ELR (cell line): ENCODE data around the gene ST3GAL2.

Experiments
- DNase-seq: peaks from one replicate; pipeline ENCODE4 v3.0.0-alpha.2; 2015; ENCODE audit warnings: low read depth

The ST3GAL2 gene

DNA sequence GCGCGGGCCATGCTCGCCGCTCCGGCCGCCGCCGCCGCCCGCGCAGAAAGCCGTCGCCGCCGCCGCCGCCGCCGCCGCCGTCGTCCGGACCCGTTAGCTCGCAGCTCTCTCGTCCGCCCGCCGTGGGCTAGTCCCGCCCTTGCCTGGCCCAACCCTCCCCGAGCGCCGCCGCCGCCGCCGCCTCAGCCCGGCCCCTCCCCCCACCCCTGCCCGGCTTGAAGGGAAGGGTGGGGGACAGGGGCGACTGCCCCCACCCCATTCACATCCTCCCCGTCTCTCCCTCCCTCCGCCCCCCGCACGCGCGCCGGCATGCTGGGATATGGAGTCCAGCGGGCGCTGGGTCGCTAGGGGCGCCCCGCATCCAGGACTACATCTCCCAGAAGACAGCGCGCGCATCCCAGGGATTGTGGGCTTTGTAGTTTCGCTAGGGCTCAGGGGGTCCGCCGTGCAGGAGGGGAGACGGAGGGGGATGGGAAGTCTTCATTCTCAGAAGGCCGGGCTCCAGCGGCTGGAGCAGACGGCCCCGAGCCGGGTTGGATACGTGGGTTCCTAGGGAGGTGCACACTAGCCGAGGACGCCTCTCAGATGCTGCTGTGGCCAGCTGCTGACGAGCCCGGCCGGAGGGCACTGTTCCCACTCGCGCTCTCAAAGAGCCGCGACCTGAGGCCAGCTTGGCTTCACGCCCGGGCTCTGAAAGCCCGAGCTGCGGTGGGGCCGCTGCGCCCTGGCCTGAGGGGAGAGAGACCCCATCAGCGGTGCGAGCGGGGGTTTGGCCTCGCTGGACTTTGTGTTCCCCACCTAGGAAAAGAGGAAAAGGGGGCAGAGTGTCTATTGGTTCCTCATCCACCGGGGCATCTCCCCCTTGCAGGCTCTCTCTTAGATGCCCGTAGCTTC lies at the start of gene ST3GAL2:
Gene ST3GAL2 (minus strand): TSS at position 132 of the 894 bp plus-strand sequence. CDS start 40,570 bp downstream, outside the sequence.
- DNase-seq: peak; percentile 93

DNA sequence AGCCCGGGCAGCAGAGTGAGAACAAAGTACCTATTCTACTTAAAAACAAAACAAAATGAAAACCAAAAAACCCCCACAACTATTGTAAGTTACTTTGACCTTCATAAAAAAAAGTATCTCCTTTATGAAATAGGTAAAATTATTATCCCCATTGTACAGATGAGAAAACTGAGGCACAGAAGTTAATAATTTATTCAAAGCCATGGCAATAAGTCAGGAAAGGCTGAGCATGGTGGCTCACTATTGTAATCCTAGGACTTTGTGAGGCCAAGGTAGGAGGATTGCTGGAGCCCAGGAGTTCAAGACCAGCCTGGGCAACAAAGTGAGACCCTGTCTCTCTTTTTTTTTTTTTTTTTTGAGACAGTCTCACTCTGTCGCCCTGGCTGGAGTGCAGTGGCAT lies 46.0 kb upstream of the ST3GAL2 start:
- DNase-seq: no peak

- no peak for DNase-seq
Measured at GRCh38 chr16:70483426-70483825, 44.5 kb upstream of the ST3GAL2 start.

DNA sequence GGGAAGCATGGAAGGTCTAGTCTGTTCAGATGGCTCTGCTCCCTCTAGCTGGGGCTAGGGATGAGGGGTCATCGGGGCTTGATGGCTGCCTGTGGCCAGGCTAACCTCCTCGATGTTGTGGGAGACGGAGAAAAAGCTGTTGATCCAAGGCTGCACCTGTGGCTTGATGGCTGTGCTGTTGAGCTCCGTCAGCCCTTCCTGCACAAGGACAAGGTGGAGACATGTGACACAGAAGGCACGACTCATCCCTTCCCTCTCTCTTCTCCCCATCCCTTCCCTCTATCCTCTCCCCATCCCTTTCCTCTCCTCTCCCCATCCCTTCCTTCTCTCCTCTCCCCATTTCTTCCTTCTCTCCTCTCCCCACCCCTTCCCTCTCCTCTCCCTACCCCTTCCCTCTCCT lies 43.7 kb upstream of the ST3GAL2 start:
- peak; percentile 41 for DNase-seq

DNA sequence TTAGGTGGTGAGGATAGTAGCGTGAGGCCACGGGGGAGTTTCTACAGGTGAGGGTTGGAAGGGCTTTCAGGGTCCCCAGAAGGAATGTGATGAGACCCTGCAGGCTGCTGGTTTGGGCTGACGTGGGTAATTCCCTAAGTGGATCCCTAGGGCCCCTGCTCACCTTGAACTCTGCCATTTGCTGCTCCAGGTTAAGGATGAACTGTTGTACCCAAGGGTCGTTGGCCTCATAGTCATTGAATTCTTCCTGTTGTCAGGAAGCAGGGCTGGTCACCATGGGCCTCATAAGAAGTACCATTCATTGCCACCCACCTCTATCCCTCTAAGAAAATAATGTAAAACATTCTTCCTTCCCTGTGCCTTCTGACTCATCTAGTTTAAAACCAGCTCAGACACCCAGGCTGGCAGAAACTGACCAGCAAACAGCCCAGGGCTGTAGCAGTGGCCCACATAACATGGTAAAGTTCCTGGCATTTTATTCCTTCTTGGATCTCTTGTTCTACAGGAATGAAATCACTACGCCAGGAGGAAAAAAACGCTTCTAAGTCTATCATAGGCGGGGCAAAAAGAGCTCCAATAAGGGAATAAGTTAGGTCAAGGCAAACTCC lies 43.1 kb upstream of the ST3GAL2 start:
- peak; percentile 68 for DNase-seq

GRCh38 chr16:70480127-70481105 lies 41.5 kb upstream of the ST3GAL2 start:
- no peak for DNase-seq

DNA sequence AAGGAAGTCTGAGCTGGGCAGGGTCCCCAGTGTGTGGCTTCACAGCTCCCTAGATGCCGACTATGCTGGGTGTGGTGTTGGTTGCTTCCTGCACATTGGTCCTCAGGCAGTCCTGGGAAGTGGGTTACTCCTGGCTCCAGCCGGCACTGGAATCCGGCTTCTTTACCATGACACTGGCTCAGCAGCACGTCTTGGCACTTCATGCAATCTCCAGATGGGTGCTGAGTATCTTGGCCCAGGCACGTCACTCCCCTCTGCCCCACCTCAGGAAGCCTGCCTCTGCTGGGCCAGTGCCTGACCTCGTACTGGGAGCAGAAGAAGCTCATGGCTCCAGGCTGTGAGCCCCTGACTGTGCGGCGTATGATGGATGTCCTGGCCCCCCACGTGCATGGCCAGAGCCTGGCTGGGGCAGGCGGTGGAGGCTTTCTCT lies 40.0 kb upstream of the ST3GAL2 start:
- DNase-seq: no peak

DNA sequence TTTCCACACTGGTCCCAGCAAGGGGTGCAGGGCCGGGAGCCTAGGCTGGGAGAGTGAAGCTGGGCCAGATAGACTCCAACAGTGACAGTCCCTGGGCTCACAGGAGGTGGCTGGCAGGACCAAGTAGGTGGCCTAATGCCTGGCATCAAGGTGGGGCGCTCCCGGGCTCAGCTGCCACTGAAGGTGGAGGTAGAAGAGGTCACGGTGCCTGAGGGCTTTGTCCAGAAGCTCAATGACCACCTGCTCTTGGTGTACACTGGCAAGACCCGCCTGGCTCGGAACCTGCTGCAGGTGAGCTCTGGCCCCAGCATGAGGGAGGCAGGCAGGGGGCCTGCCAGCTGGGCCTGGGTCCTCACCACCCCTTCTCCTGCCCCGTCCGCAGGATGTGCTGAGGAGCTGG lies 39.3 kb upstream of the ST3GAL2 start:
- DNase-seq: no peak

DNA sequence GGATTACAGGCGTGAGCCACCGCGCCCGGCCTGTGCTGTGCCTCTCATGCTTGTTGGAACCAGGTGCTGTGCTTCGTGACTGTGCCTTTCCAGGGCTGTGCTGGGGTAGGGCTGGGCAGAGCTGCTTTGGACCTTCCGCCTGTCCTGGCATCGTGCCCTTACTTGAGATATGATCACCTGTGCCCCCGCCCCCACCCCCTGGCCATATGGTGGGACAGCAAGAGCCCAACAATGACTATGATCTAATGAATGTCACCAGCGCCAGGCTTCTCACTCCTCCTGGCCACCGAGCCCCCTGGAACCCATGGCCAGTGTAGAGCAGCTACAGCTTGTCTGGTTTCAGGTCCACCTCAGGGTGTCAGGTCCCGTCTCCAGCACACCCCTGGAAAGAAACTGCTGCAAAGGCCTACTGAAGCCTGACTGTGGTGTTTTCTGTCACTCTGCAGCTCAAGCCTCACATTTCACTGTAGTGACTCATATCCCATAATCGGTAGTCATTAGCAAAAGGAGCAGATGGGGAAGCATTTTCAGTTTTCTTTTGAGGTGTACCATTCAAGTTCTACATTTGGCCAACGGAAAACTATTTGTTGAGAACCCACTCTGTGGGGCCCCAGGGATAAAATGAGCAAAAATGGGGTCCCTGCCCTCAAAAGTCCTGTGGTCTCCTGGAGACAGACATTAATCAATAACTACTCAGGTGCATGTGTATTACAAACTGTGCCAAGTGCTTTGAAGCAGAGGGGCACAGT lies 37.5 kb upstream of the ST3GAL2 start:
- peak; percentile 87 for DNase-seq

DNA sequence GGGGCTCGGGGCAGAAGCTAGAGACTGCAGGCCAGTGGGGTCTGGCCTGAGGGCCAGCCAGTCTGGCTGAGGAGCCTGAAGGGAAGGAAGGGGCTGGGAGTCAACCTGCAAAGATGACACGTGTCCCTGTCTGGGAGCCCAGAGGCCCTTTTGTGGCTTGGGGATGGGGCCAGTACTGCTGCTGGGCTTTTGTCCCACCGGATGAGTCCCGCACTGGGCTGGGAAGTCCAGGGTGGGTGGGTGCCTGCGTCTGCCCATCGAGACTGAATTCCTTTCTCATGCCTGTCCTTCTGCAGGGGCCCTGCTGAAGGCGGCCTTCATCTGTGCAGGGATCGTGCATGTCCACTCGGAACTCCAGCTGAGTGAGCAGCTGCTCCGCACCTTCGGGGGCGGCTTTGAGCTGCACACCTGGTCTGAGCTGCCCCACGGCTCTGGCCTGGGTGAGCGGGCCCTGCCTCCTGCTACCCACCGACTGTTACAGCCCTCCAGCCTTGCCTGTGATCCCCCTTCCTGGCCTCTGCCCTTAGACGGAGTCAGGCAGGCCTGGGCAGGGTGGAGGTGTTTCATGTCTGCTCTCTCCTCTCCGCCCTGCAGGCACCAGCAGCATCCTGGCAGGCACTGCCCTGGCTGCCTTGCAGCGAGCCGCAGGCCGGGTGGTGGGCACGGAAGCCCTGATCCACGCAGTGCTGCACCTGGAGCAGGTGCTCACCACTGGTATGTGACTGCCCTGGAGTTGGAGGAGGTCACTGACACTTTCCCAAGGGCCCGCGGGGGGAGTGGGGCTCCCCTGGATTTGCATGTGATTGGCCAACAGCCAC lies 36.4 kb upstream of the ST3GAL2 start:
- DNase-seq: no peak

- no peak for DNase-seq
Measured at GRCh38 chr16:70474320-70475053, 35.6 kb upstream of the ST3GAL2 start.

DNA sequence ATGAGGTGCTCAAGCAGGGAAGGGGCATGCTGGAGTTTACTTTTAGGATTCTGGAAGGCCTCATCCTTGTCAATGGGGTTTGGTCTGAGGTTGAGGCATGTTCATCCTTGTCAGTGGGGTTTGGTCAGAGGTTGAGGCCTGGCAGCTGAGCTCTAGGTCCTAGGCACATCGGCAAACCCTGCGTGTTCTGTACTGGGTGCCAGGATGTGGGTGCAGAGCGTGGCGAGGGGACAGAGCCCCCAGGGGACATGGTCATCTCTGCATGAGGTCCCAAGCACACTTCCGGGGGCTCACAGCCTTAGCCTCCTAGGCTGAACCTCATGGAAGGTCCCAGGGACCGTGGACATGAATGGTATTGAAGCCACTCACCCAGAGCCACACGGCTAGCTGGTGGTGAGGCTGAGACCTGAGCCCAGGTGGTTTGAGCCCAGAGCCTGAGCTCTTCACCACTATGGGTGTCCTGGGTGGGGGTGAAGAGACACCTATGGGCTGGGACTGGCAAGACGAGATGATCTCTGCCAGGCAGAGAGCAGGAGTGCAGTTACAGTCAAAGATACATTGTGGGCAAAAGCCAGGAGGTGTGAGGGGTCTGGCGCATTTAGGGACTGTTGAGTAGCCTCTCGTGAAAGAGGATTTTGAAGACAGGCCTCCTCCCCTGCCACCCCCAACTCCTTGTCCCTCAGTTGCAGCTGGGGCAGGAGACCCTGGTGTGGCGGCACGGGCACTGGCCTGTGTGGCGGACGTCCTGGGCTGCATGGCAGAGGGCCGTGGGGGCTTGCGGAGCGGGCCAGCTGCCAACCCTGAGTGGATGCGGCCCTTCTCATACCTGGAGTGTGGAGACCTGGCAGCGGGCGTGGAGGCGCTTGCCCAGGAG lies 34.8 kb upstream of the ST3GAL2 start:
- no peak for DNase-seq

DNA sequence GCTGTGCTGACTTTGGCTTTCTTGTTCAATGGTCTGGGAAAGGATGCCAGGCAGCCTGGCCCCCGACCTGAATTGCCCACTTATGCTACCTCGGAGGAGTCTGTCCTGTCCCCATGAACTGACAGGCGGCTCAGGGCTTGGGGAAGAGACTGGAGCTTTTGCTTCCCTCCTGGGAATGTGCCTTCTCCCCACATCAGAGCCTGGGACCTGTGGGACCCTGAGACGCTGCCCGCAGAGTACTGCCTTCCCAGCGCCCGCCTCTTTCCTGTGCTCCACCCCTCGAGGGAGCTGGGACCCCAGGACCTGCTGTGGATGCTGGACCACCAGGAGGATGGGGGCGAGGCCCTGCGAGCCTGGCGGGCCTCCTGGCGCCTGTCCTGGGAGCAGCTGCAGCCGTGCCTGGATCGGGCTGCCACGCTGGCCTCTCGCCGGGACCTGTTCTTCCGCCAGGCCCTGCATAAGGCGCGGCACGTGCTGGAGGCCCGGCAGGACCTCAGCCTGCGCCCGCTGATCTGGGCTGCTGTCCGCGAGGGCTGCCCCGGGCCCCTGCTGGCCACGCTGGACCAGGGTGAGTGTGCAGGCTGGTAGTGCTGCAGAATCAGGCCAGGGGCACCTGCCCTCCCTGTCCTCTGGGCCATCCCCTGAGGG lies 34.0 kb upstream of the ST3GAL2 start:
- no peak for DNase-seq

DNA sequence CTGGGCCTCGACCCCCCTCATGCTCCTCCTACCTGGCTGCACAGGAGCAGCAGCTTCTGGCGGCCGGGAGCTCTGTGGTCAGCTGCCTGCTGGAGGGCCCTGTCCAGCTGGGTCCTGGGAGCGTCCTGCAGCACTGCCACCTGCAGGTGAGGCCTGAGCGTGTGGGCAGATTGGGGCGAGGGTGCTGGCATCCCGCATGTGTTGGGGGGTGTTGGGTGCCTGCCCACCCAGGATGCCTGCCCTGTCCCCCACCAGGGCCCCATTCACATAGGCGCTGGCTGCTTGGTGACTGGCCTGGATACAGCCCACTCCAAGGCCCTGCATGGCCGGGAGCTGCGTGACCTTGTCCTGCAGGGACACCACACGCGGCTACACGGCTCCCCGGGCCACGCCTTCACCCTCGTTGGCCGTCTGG lies 32.0 kb upstream of the ST3GAL2 start:
- peak; percentile 47 for DNase-seq

DNA sequence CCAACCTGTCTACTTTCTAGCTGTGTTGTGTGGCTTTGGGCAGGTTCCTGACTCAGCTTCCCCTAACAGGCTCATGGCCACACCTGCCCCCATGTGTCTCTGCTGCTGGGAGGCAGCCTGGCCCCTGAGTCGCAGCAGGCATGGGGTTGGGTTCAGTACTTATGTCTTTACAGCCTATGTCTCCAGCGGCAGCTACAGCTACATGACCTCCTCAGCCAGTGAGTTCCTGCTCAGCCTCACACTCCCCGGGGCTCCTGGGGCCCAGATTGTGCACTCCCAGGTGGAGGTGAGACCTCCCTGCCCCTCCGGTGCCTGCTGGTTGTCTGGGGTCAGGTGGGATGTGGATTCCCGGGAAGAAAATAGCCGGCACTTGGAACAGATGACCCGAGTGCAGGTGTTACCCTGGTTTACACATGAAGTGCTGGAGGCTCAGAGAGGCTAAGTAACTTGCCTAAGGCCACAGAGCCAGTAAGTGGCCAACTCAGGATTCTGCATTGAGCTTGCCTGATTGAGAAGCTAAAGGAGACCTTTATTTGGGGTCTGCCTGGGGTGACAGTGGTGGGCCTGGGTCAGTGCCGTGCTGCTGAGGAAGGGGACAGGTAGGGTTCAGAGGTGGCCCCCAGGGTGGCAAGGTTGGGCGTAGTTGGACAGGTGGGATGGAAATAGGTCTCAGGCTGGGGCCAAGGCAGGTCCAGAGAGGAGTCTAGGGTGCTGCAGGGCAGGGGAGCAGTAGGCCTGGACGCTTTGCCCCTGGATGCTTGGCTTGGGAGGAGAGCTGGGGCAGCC lies 31.4 kb upstream of the ST3GAL2 start:
- DNase-seq: no peak

DNA sequence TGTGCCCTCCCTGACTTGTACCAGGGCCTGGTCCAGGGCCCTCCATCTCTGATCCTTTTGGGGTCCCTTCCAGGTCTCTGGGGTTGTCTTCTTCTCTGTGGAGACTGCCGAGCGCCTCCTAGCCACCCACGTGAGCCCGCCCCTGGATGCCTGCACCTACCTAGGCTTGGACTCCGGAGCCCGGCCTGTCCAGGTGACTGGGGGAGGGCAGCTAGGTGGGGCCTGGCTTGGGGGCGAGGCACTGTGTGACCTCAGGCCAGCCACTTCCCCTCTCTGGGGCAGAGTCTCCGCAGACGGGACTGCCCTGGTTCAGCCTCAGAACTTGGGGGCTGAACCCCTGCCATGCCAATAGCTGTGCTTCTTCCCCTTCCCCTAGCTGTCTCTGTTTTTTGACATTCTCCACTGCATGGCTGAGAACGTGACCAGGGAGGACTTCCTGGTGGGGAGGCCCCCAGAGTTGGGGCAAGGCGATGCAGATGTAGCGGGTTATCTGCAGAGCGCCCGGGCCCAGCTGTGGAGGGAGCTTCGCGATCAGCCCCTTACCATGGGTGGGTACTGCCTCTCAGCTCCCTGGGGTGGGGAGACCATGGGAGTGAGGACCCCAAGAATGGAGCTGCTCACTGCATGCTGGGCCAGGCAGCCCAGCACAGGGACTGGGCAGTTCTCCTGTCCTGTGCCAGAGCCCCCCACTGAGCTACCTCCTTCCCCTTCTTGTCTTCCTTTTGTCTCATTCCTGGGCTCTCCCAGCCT lies 30.1 kb upstream of the ST3GAL2 start:
- no peak for DNase-seq

DNA sequence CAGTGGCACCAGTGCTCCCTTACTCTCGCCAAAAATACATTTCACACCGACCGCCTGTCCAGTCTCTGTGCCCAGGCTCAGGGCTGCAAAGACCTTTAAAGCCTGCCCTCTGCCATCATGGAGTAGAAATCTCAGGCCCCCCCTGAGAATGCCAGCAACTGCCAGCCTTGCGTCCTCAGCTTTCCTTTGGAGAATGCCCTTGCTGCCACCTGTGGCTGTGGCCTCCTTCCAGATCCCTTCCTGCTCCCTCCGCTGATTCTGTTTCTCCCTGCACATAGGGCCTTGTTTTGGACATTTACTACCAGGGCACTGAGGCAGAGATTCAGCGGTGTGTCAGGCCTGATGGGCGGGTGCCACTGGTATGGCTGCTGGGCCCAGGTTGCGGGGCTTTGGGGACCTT lies 28.7 kb upstream of the ST3GAL2 start:
- no peak for DNase-seq
